Activated CD4-positive, alpha-beta T cell treated with anti-CD3 and anti-CD28 coated beads for 36 hours (primary cell): Measurements from ENCODE around the gene SPPL2A. TPM values are rescaled to one million over a fixed set of nuclear protein-coding genes. Genes with fewer than 3 reads are reported as not detected.
"Not testable (repeated sequence)": the region's sequence is repeated elsewhere in the genome, so short reads cannot be mapped to it uniquely, and the experiment has no call there.

Source experiments
- ATAC-seq: fragments of 200-7000 bp; cut with Tn5 transposase; one replicate; pipeline ENCODE4 v1.10.0; 2021; ENCODE audit warnings: mild to moderate bottlenecking, moderate library complexity
- CTCF ChIA-PET: fragments of 350-600 bp; sonication (Branson Sonifier 250); formaldehyde crosslinking; loops from one replicate; lab custom pipeline; 2021; ENCODE audit warnings: antibody characterized with exemption; lab: Charles Lee
- POLR2A ChIA-PET: fragments of 350-600 bp; sonication (Branson Sonifier 250); formaldehyde crosslinking; loops from one replicate; lab custom pipeline; 2021; ENCODE audit warnings: antibody characterized with exemption, inconsistent platforms; lab: Charles Lee
- DNase-seq: peaks from one replicate; pipeline ENCODE4 v3.0.0-alpha.2; 2020
- H3K27ac Mint-ChIP-seq: one replicate; pipeline ENCODE4 v1.8.0; 2021; ENCODE audit warnings: mixed read lengths
- H3K27me3 Mint-ChIP-seq: one replicate; pipeline ENCODE4 v1.8.0; 2021; ENCODE audit warnings: mixed read lengths
- H3K36me3 Mint-ChIP-seq: one replicate; pipeline ENCODE4 v1.8.0; 2021; ENCODE audit warnings: low read depth, mixed read lengths
- H3K4me1 Mint-ChIP-seq: one replicate; pipeline ENCODE4 v1.8.0; 2021; ENCODE audit warnings: mixed read lengths
- H3K4me3 Mint-ChIP-seq: one replicate; pipeline ENCODE4 v1.8.0; 2021; ENCODE audit warnings: mild to moderate bottlenecking, moderate library complexity, mixed read lengths
- H3K9me3 Mint-ChIP-seq: one replicate; pipeline ENCODE4 v1.8.0; 2021; ENCODE audit warnings: low read depth, mixed read lengths
- intact Hi-C, 2 experiments: fragments of 100-400 bp; cut with DNase I in 1 of 2; cut with micrococcal nuclease in 1 of 2; formaldehyde crosslinking; loops; one replicate each; pipeline versions ENCODE4 v1.14.2 to v1.15.1; 2022 to 2024; cut with DNase I, micrococcal nuclease
- total RNA-seq, 2 experiments: library from RNA; stranded (reverse); gene quantifications; one replicate each; pipeline ENCODE4 v1.2.3, GENCODE V29; 2021

Gene SPPL2A
- total RNA-seq, 2 experiments from 2014 or later: 53.1 to 66.1 TPM

GRCh38 chr15:50718700-50719125 is 46.8 kb downstream of the SPPL2A start:
- Mint-ChIP-seq H3K36me3 (peaks cover 21% of the 10 kb centered on the region), H3K4me1 (no peaks in the 10 kb centered on the region), H3K4me3 (no peak overlapping the region), H3K9me3 (no peaks in the 10 kb centered on the region), H3K27ac (no peak overlapping the region), H3K27me3 (no peaks in the 10 kb centered on the region)
- no peak for DNase-seq
- ChIA-PET CTCF (interaction anchor here (0.5 to 0.8 kb wide), 3 partner anchors 42 to 188 kb away, joined by 3 read pairs; no protein-coding TSS in a partner anchor), POLR2A (no interaction called here)
- ATAC-seq: no peak
- intact Hi-C loops: no loop called here

DNA sequence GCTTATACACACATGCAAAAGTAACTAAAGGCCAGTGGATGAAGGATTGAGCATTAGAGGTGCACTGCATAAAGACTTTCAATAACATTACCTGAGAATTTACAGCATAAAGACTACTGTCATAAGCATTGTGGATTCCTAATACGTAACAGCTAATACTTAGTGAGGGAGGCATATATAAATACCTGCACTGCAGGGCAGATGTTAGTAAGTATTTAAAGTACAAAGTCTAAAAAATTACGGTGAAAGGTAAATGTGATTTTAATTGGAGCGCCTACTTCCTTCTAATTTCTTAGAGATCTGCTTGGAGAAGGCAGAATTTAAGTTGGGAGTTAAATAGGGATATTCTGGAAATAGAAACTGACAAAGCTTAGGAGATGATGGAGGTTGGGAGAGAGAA is 53.5 kb downstream of the SPPL2A start:
- intact Hi-C loops: no loop called here
- ChIA-PET CTCF (interaction anchor here (0.7 to 1.4 kb wide), 3 partner anchors 67 to 599 kb away, joined by 3 read pairs; no protein-coding TSS in a partner anchor), POLR2A (no interaction called here)
- Mint-ChIP-seq H3K4me3 (no peak overlapping the region), H3K9me3 (no peaks in the 10 kb centered on the region), H3K27me3 (no peaks in the 10 kb centered on the region), H3K27ac (no peak overlapping the region), H3K4me1 (no peaks in the 10 kb centered on the region), H3K36me3 (peaks cover 4% of the 10 kb centered on the region)
- ATAC-seq: no peak
- DNase-seq: no peak

- Mint-ChIP-seq H3K9me3 (no peaks in the 10 kb centered on the region), H3K27me3 (no peaks in the 10 kb centered on the region), H3K4me3 (no peak overlapping the region), H3K36me3 (peaks cover 4% of the 10 kb centered on the region), H3K4me1 (no peaks in the 10 kb centered on the region), H3K27ac (no peak overlapping the region)
- ATAC-seq: no peak
- DNase-seq: no peak
- POLR2A ChIA-PET: no interaction called here
- CTCF ChIA-PET: no interaction called here
- intact Hi-C loops: no loop called here
Observed at GRCh38 chr15:50710585-50710984, 54.9 kb downstream of the SPPL2A start.

DNA sequence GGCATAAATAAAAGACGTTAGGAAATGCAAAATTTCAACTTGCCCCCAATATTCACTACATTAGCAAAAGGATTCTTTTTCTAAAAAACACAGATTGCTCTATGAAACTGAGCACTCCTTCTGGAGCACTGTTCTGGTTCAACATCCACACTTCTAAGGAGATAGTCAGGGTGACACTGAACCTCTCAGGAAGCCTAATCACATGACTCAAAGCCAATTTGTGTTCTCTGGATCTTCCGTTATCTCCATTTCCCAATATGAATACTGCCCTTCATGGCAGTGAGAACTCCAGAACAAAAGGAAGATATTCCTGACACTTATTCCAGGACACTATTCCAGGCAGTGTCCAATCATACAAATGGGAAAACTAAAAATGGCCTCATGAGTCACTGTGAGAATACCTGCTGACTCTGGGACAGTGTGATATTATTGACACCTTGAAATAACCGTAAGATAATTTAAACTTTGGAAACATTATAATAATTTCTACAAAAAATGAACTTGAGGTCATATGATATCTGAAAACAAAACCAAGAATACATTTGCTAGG is 57.6 kb downstream of the SPPL2A start:
- Mint-ChIP-seq H3K27me3 (no peaks in the 10 kb centered on the region), H3K4me3 (no peak overlapping the region), H3K27ac (no peak overlapping the region), H3K36me3 (peaks cover 4% of the 10 kb centered on the region), H3K4me1 (no peaks in the 10 kb centered on the region), H3K9me3 (no peaks in the 10 kb centered on the region)
- POLR2A ChIA-PET: no interaction called here
- intact Hi-C loops: no loop called here
- CTCF ChIA-PET: no interaction called here
- no peak for DNase-seq
- no peak for ATAC-seq

DNA sequence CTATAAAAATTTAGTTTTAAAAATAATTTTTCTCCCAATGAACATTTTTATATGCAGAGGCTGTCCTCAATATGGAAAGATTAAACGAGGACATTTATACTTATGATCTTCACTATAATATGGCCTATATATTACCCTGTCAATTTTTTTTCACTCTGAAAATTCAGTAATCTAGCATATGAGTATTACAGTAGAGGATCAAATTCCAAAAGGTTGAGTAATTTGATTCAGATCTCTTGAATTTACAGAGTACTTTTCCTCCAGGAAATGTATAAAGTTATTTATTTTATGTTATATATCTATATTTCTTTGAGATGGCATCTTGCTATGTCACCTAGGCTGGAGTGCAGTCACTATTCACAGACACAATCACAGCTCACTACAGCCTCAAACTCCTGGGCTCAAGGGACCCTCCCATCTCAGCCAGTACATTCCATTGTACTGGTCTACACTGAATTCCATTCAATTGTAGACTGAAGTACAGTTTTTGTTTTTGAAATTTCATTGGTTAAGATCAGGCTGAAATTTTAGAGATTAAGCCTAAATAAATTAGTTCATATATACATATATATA is 62.7 kb downstream of the SPPL2A start:
- Mint-ChIP-seq H3K4me1 (no peaks in the 10 kb centered on the region), H3K36me3 (peaks cover 7% of the 10 kb centered on the region), H3K27me3 (no peaks in the 10 kb centered on the region), H3K4me3 (no peak overlapping the region), H3K9me3 (no peaks in the 10 kb centered on the region), H3K27ac (no peak overlapping the region)
- intact Hi-C loops: no loop called here
- DNase-seq (no peak), ATAC-seq (no peak)
- POLR2A ChIA-PET: no interaction called here
- CTCF ChIA-PET: no interaction called here

DNA sequence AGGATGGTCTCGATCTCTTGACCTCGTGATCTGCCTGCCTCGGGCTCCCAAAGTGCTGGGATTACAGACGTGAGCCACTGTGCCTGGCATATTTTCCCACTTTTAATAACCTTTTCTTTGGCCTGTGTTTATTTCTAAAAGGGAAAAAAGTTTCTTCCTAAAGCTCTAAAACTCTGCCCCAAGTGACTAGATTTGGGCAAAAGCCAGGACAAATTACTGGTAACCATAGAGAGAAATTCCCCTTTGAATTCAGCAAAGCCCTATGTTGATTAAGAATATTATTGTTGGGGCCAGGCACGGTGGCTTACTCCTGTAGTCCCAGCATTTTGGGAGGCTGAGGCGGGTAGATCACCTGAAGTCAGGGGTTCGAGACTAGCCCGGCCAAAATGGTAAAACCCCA is 67.4 kb downstream of the SPPL2A start:
- no peak for DNase-seq
- Mint-ChIP-seq H3K27me3 (no peaks in the 10 kb centered on the region), H3K4me3 (no peak overlapping the region), H3K9me3 (no peaks in the 10 kb centered on the region), H3K27ac (no peak overlapping the region), H3K4me1 (no peaks in the 10 kb centered on the region), H3K36me3 (peaks cover 4% of the 10 kb centered on the region)
- ATAC-seq: no peak
- intact Hi-C loops: no loop called here
- POLR2A ChIA-PET: no interaction called here
- CTCF ChIA-PET: interaction anchor here (0.6 kb wide), 1 partner anchor 179 kb away, joined by 3 read pairs; no protein-coding TSS in a partner anchor

GRCh38 chr15:50697109-50697797 is 68.3 kb downstream of the SPPL2A start:
- H3K4me1 Mint-ChIP-seq: no peaks in the 10 kb centered on the region
- intact Hi-C loops: no loop called here
- H3K9me3 Mint-ChIP-seq: no peaks in the 10 kb centered on the region
- DNase-seq: no peak
- ChIA-PET CTCF (interaction anchor here (0.6 kb wide), 1 partner anchor 180 kb away, joined by 3 read pairs; no protein-coding TSS in a partner anchor), POLR2A (no interaction called here)
- no peak overlapping the region for H3K27ac Mint-ChIP-seq
- no peak for ATAC-seq
- no peak overlapping the region for H3K4me3 Mint-ChIP-seq
- H3K36me3 Mint-ChIP-seq: peaks cover 4% of the 10 kb centered on the region
- H3K27me3 Mint-ChIP-seq: no peaks in the 10 kb centered on the region

GRCh38 chr15:50694634-50695165 is 70.8 kb downstream of the SPPL2A start:
- intact Hi-C loops, H3K27ac Mint-ChIP-seq, H3K36me3 Mint-ChIP-seq, ATAC-seq, H3K27me3 Mint-ChIP-seq, POLR2A ChIA-PET, H3K4me3 Mint-ChIP-seq, H3K4me1 Mint-ChIP-seq, H3K9me3 Mint-ChIP-seq: not testable (repeated sequence)
- peak; percentile 24 for DNase-seq
- CTCF ChIA-PET: interaction anchor here (0.8 to 1.6 kb wide), 4 partner anchors 9 to 55 kb away, joined by 3 to 5 read pairs (median 3); no protein-coding TSS in a partner anchor

- POLR2A ChIA-PET: interaction anchor here (0.8 to 0.9 kb wide), 2 partner anchors 14 to 220 kb away, joined by 3 to 5 read pairs; no protein-coding TSS in a partner anchor
- ATAC-seq (no peak), DNase-seq (no peak)
- H3K36me3 Mint-ChIP-seq: peaks cover 35% of the 10 kb centered on the region
- no peaks in the 10 kb centered on the region for H3K9me3 Mint-ChIP-seq
- H3K27me3 Mint-ChIP-seq: no peaks in the 10 kb centered on the region
- peak overlapping the region; percentile 97 for H3K27ac Mint-ChIP-seq
- CTCF ChIA-PET: no interaction called here
- intact Hi-C loops: loop anchor here (2.0 to 10.0 kb wide), 7 partner anchors 263 to 1147 kb away; partner anchors contain the start of genes DTWD1 (in 1 of the 2), FAM227B (in 1 of the 2), GABPB1 (in 1 of the 2) and LYSMD2 (in 1 of the 2)
- H3K4me1 Mint-ChIP-seq: peaks cover 43% of the 10 kb centered on the region
- peak overlapping the region; percentile 99 for H3K4me3 Mint-ChIP-seq
Observed at GRCh38 chr15:50687302-50687902, 78.1 kb downstream of the SPPL2A start.

DNA sequence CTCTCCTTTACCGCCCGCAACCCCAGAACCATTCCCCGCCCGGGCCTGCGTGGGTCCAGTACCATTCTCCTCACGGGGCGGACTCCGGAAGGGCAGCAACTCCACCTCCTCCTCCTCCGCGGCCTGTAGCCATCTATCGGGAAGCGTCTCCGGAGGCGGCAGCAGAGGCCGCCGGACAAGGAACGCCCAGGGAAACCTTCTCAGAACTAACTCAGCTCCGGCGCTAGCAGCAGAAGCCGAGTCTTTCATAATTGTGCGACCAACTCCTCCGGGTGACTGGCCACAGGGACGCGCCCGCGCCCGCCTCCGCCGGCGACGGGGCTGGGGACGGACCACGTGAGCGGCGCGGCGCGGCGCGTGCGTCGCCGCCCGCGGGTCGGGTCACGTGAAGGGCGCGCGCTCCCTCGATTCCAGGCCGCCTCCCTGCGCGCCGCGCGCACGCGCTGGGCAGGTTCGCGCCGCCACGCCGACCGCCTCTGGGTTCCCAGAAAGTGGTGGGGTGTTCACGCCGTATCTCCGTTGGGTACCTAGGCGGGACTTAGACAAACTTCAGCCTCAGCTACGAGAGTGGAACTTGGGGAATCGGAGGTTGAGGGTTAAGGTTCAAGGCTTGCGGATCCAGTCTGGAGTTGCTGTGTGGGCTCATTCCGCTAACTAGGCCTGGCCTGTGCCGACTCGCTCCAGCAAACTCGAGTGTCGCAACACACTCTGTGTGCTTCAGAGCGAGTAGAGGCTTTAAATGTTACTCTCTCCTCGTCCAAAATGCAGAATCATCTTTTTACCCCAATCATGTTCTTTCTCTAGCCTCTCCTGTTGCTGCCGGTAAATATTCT is 78.8 kb downstream of the SPPL2A start, which contains the start of gene TRPM7:
Gene TRPM7 (minus strand): TSS at position 329 of the 833 bp plus-strand sequence. CDS start 264 bp downstream, at position 65.
- Mint-ChIP-seq H3K9me3 (no peaks in the 10 kb centered on the region), H3K4me3 (peak within 1 kb of the TSS; percentile 99), H3K27me3 (no peaks in the 10 kb centered on the region), H3K27ac (peak within 1 kb of the TSS; percentile 97), H3K4me1 (peaks cover 49% of the 10 kb centered on the region), H3K36me3 (peaks cover 38% of the 10 kb centered on the region)
- CTCF ChIA-PET: interaction anchor here (0.6 kb wide), 1 partner anchor 190 kb away, joined by 4 read pairs; no protein-coding TSS in a partner anchor
- peak; percentile 79 for ATAC-seq
- POLR2A ChIA-PET: interaction anchor here (0.5 to 1.9 kb wide), 6 partner anchors 14 to 221 kb away, joined by 3 to 6 read pairs (median 4); no protein-coding TSS in a partner anchor
- intact Hi-C loops: loop anchor here (1.0 to 10.0 kb wide), 16 partner anchors 11 to 1148 kb away; partner anchors contain the start of genes GABPB1 (in 2 of the 2), USP8 (in 2 of the 2), AP4E1 (in 1 of the 2) and DTWD1 (in 1 of the 2)
- peak; percentile 95 for DNase-seq
